AG09319 (cell line): Measurements from ENCODE around the gene SPINK13.
A peak's percentile ranks its signal among the peaks of the same experiment; 100 is the strongest.

ENCODE experiments used
- DNase-seq: peaks from one replicate; pipeline ENCODE4 v3.0.0-alpha.2; 2010; ENCODE audit warnings: low read depth; ENCODE audit errors: extremely low read depth
- TF ChIP-seq, protein P1 (sequence below): IDR thresholded peaks from 2 replicates; pipeline ENCODE4 v1.5.1; 2011; ENCODE audit warnings: low read depth, mild to moderate bottlenecking, inconsistent platforms, low read length, moderate library complexity

SPINK13 gene

DNA sequence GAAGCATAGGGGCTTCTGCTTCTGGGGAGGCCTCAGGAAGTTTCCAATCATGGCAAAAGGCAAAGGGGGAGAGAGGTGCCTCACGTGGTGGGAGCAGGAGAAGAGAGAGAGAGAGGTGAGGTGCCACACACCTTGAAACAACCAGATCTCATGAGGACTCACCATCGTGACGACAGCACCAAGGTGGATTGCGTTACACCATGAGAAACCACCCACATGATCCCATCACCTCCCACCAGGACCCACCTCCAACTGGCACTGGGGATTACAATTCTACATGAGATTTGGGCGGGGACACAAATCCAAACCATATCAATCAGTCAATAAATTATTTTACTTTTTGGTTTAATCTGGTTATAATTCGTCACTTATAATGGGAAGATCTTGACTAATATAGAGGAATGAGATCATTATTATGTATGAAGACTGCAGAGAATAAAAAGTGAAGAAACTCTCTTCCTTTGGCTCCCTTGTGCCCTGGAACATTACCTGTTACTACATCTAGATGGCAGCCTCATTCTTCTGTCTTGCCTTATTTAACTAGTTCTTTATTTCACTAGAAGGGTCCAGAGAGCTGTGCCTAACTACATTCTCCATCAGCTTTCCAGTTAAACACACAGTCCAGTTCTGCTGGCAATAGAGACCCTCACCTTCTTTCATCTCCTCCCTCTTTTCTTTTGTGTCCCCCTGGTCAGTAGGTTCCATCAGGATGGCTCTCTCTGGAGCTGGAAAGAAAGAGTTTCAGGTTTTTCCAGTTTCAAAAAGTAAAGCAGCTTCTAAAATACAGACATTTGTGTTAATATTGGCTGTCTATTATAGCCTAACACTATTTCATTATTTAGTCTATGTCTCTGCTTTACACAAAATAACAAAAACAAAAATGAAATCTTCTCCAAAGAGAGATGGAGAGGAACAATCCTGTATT is 21.9 kb downstream of the SPINK13 start:
- no peak for DNase-seq
- TF ChIP-seq, protein P1, sequence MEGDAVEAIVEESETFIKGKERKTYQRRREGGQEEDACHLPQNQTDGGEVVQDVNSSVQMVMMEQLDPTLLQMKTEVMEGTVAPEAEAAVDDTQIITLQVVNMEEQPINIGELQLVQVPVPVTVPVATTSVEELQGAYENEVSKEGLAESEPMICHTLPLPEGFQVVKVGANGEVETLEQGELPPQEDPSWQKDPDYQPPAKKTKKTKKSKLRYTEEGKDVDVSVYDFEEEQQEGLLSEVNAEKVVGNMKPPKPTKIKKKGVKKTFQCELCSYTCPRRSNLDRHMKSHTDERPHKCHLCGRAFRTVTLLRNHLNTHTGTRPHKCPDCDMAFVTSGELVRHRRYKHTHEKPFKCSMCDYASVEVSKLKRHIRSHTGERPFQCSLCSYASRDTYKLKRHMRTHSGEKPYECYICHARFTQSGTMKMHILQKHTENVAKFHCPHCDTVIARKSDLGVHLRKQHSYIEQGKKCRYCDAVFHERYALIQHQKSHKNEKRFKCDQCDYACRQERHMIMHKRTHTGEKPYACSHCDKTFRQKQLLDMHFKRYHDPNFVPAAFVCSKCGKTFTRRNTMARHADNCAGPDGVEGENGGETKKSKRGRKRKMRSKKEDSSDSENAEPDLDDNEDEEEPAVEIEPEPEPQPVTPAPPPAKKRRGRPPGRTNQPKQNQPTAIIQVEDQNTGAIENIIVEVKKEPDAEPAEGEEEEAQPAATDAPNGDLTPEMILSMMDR: peak; percentile 11

DNA sequence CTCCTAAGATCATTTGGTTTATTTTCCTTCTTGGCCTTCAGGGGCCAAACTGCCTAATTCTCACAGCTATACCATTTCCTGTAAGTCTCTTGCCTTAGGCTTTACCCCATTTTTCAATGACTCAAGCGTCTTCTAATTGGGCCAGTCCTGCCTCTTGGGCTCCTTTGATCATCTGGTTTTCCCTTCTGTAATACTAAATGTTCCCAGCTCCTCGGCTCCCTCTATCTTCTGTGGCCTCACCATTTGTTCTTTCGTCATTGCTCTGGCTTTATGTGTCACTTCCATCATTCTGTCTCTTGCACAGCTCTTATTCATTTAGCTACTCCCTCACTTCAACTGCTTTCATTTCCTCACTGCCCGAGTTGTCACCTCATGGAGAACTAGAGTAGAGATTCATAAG is 29.1 kb downstream of the SPINK13 start:
- no peak for DNase-seq
- TF ChIP-seq, protein P1: no peak

DNA sequence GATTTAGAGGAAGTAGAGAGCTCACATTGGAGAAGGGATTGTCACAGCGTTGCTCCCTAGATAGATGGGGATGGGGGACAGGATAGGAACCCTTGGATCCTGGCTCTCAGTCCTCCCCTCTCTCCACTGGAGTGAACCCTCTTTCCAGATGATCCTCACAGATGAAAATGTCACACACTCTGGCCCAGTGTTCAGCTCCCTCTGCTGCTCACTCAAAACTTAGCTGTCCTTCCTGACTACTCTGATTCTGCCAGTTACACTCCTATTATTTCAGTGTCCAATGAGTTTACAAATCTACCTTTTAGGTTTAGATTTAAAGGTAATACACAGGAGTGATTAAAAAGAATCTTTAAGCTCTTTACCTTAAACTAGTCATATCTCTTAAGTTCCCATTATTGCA is 37.9 kb downstream of the SPINK13 start:
- TF ChIP-seq, protein P1: no peak
- no peak for DNase-seq

DNA sequence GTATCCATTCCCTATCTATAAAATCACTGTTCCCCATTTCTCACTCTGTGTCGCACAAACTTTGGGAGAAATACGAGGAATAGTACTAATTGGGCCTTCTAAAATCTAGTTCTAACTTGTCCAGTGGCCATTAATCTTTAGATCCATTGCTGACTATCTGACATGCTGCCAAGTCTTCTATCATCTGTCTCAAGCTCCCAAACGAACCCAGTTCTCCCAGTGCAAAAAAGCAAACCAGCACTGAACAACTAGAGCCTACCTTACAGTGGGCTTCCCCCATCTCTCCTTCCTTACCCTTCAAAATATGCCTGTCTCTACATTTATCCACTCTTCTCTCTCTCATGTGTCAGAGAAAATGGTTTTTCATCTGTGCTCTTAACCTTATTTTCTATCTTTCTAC is 40.4 kb downstream of the SPINK13 start:
- TF ChIP-seq, protein P1: no peak
- DNase-seq: no peak

DNA sequence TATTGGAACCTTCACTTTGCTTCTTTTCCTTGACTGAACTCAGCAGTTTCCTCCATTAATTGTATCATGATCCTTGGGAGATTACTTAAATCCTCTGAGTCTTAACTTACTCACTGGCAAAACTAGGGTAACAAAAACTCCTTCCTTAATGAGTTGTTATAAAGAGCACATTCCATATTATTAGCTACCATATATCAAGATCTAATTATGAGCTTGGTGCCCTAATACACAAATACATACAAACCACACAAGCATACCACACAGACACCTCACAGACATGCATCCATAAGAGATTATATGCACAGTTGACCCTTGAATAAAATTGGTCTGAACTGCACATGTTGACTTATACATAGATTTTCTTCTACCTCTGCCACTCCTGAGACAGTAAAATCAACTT is 41.2 kb downstream of the SPINK13 start:
- TF ChIP-seq, protein P1: no peak

DNA sequence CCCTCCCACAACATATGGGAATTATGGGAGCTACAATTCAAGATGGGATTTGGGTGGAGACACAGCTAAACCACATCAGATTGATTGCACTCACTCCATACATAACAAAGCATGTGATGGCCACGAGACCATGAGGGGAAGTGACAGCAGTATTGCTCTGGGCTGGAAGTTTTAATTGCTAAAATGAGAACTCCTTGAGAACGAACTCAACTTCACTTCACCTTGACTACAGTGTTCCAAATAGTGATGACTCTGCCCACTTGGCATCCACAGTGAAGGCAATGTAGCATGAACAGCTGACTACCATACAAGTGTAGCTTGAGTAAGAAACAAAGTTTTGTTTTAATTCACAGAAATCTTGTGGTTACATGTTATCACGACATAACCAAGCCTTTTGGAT is 42.9 kb downstream of the SPINK13 start:
- TF ChIP-seq, protein P1: no peak
- no peak for DNase-seq

More for the DNA sequence above, 41.2 kb downstream of the SPINK13 start:
- DNase-seq: no peak

DNA sequence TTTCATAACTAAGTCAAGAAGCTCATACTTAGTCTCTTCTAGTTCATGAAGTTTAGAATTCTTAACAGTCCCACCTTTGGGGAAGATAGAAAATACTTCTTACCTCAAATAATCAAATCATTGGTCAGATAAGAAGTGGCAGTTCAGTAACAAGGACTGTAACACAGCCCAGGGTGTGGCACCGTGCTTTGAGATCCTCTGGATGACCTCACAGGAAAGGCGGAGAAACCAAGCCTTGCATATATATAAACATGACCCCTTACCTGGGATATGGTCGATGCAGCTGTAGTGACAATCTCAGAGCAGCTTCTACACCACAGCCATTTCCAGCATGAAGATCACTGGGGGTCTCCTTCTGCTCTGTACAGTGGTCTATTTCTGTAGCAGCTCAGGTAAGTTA is 43.6 kb downstream of the SPINK13 start, which contains the start of gene SPINK7:
Gene SPINK7, plus strand, starts transcription at position 271 of the 400 bp plus-strand sequence. Its CDS starts 61 bp downstream, at position 332.
- DNase-seq: no peak
- TF ChIP-seq, protein P1: no peak
